ENCODE data around the gene MAP3K13.

The MAP3K13 gene

GRCh38 chr3:185381320-185382058, 18.6 kb downstream of the MAP3K13 start:
- TF ChIP-seq POLR2AphosphoS5 (IDR thresholded peaks at IDR 0.05; ENCODE audit: low read depth, low read length) (no peak), TAF1 (IDR thresholded peaks at IDR 0.05; ENCODE audit: borderline replicate concordance, insufficient read depth, low read length) (no peak), FOXP2 (optimal IDR thresholded peaks at IDR 0.05; ENCODE audit: borderline replicate concordance, extremely low read depth, extremely low read length, insufficient read depth) (no peak), SIN3A (IDR thresholded peaks at IDR 0.05; ENCODE audit: borderline replicate concordance, insufficient read depth, low read length) (no peak), REST (IDR thresholded peaks at IDR 0.05; ENCODE audit: insufficient read depth in 1 of 2, low read depth in 2 of 2, low read length in 2 of 2) (no peak)

- TF ChIP-seq SIN3A (IDR thresholded peaks at IDR 0.05; ENCODE audit: borderline replicate concordance, insufficient read depth, low read length) (no peak), POLR2AphosphoS5 (IDR thresholded peaks at IDR 0.05; ENCODE audit: low read depth, low read length) (no peak)
Measured at GRCh38 chr3:185382154-185382553, 19.2 kb downstream of the MAP3K13 start.

GRCh38 chr3:185387646-185388045, 24.7 kb downstream of the MAP3K13 start:
- no peak for TF ChIP-seq REST (IDR thresholded peaks at IDR 0.05; ENCODE audit: insufficient read depth in 1 of 2, low read depth in 2 of 2, low read length in 2 of 2)
- no peak for TF ChIP-seq TAF1 (IDR thresholded peaks at IDR 0.05; ENCODE audit: borderline replicate concordance, insufficient read depth, low read length)
- TF ChIP-seq SIN3A (IDR thresholded peaks at IDR 0.05; ENCODE audit: borderline replicate concordance, insufficient read depth, low read length), result no peak

- TF ChIP-seq TAF1 (IDR thresholded peaks at IDR 0.05; ENCODE audit: borderline replicate concordance, insufficient read depth, low read length) (no peak), POLR2AphosphoS5 (IDR thresholded peaks at IDR 0.05; ENCODE audit: low read depth, low read length) (no peak)
Measured at GRCh38 chr3:185393055-185393454, 30.1 kb downstream of the MAP3K13 start.

DNA sequence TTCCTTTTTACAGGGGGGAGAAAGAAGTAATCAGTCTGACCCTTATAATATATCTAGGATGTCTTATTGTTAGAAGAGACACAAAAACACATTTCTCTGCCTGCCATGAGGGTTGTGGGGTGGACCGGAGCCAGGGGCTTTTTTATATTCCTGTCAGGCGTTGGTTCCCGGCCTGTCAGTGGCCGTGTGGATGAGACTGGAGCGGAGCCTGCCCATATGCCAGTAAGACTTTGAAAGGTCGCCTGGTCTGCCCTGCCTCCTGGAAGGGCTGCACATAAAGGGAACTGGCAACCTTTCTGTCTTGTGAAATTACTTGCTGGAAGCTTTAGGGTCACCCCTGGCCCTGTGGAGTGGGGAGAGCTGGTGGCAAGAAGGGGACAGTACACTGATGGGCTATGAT, 34.7 kb downstream of the MAP3K13 start:
- TF ChIP-seq POLR2AphosphoS5 (IDR thresholded peaks at IDR 0.05; ENCODE audit: low read depth, low read length) (no peak), FOXP2 (optimal IDR thresholded peaks at IDR 0.05; ENCODE audit: borderline replicate concordance, extremely low read depth, extremely low read length, insufficient read depth) (no peak), TAF1 (IDR thresholded peaks at IDR 0.05; ENCODE audit: borderline replicate concordance, insufficient read depth, low read length) (no peak), REST (IDR thresholded peaks at IDR 0.05; ENCODE audit: insufficient read depth in 1 of 2, low read depth in 2 of 2, low read length in 2 of 2) (no peak), SIN3A (IDR thresholded peaks at IDR 0.05; ENCODE audit: borderline replicate concordance, insufficient read depth, low read length) (no peak)

DNA sequence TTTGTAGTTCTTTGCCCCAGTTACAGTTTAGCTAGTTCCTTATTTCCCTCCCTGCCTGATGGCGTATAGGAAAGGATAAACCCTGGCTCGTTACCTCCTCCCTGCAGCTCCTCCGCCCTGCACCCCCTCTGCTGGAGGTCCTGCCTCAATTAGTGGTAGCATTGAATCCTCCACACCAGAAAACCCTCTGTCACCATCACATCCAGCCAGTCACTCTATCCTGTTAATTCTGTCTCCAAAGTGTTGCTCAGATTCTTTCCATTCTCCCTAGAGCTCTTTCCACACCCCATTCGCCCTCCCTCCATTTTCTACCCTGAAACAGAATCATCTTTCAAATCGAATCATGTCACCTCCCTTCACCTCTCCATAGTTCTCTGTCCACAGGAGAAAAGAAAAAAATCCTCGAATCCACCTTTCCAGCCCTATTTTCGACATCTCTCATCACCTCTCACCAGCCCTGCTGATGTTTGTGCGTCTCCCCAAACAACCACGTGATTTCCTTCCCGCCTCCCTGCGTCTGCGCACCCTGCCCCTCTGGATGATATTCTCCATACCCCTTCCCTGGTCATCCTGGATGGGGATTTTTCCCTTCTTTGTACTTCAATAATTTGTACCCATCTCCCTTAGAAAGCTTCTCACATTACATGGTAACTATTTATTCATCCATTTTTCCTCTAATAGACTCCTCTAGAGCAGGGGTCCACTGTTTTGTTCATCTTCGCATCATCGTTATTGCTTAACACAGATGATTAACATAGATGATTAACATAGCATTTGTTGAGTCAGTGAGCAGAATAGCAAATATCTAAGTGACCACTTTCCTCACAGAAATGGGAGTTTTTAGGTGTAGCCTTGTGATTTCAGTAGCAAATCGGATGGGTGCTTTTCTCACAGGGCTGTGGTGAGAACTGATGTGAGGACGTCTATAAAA, 37.1 kb downstream of the MAP3K13 start:
- TF ChIP-seq SIN3A (IDR thresholded peaks at IDR 0.05; ENCODE audit: borderline replicate concordance, insufficient read depth, low read length) (no peak), POLR2AphosphoS5 (IDR thresholded peaks at IDR 0.05; ENCODE audit: low read depth, low read length) (no peak)
